ENCODE results near the gene ELAVL4.

The ELAVL4 gene

DNA sequence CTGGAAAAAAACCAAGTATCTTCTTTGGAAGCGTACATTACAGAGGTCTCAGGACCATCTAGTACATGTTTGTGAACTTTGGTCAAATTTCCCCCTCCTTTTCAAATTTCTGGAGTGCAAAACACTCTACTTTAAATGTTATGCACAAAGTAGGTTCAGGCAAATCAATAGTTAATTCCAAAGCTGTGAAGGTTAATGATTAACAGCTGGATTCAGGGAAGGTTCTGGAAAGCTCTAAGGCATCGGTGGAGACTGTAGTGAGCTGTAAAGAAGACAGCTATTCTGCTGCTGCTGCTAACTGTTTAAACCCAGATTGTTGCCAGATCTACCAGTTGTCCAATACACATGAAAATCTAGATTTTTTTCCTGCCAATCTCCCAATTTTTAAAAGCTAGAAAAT, 70.9 kb downstream of the ELAVL4 start:
- DNase-seq (no peak), ATAC-seq (replicated peaks) (no peak)
- Mint-ChIP-seq H3K36me3 (no peaks in the 10 kb centered on the region), H3K4me3 (no peak overlapping the region), H3K9me3 (no peaks in the 10 kb centered on the region), H3K27ac (no peak overlapping the region), H3K27me3 (peaks cover 6 to 7% of the 10 kb centered on the region in 2 donors), H3K4me1 (peaks cover 2 to 6% of the 10 kb centered on the region in 2 donors)

- H3K36me3 Mint-ChIP-seq: no peaks in the 10 kb centered on the region
- H3K4me1 Mint-ChIP-seq: peaks cover 2 to 6% of the 10 kb centered on the region in 2 donors
- DNase-seq (no peak), ATAC-seq (replicated peaks) (no peak)
- H3K27ac Mint-ChIP-seq: no peak overlapping the region
- no peak overlapping the region for H3K4me3 Mint-ChIP-seq
- no peaks in the 10 kb centered on the region for H3K9me3 Mint-ChIP-seq
- peaks cover 6 to 7% of the 10 kb centered on the region in 2 donors for H3K27me3 Mint-ChIP-seq
Measured at GRCh38 chr1:50180367-50180766, 71.6 kb downstream of the ELAVL4 start.

DNA sequence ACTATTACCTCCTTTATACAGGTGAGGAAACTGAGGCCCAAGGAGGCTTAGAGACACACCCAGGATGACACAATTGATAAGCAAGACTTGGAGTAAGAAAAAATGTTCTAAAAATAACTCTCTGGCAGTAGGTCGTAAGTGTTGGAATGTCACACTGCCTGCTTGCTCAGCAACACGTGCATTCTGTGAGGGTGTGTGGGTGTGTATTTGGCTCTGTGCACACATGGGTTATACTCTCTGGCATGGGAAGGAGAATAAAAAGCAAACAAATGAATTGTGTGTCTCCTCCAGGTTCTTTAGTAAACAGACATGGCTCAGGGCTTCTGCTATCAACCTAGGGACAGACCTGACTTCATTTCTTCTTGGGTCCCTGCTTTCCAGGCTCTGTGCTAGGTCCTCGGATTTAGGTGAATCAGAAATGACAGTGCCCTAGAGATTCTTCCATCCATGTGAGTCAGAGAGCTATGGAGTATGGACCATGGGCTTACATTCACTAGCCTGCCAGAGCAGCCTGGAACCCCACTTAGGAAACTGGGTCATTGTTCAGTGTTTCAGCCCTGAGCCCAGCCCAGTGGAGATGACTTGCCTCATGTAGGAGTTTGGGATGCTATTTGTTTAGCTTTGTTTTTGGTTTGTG, 72.4 kb downstream of the ELAVL4 start:
- no peak for ATAC-seq (replicated peaks)
- DNase-seq: no peak
- H3K4me1 Mint-ChIP-seq: peaks cover 2 to 6% of the 10 kb centered on the region in 2 donors
- peaks cover 6 to 7% of the 10 kb centered on the region in 2 donors for H3K27me3 Mint-ChIP-seq
- no peak overlapping the region for H3K4me3 Mint-ChIP-seq
- no peaks in the 10 kb centered on the region for H3K36me3 Mint-ChIP-seq
- H3K27ac Mint-ChIP-seq: no peak overlapping the region
- no peaks in the 10 kb centered on the region for H3K9me3 Mint-ChIP-seq

DNA sequence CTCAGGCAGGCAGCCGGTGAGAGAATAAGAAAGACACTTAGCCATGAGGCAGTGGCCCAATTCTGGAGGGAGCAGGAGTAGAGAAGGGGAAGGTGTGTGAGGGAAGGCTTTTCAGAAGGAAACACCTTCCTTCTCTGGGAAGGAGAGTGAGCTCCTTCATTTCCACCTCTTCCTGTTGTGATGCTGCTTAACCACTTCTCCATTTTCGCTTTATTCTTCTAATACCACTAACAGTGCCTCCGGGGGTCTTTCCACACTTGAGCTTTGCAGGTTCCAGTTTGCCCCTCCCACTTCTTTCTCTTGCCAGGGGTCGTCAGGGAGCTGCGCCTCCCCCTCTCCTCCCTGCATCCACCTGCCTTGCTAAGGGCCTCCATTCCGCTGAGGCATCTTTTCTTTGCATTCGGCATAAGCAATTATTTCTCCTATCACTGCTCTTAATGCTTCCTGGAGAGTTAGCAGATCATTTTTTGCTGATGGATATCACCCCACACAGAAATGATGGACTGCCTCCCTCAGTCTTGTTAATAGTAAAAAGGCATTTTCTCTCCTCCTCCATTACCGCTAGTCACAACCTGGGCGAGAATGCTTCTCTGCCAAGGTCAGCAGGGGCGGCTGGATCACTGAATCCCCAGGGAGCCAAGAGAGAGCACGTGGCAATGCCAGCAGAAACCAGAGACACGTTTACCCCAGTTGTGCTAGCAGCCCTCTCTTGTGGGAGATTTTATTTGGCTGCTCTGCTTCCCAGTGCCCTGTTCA, 74.8 kb downstream of the ELAVL4 start:
- Mint-ChIP-seq H3K27ac (no peak overlapping the region), H3K9me3 (no peaks in the 10 kb centered on the region), H3K27me3 (peaks cover 0 to 6% of the 10 kb centered on the region in 2 donors), H3K4me3 (no peak overlapping the region), H3K4me1 (peaks cover 2 to 6% of the 10 kb centered on the region in 2 donors), H3K36me3 (no peaks in the 10 kb centered on the region)
- ATAC-seq (replicated peaks): no peak
- DNase-seq: no peak

GRCh38 chr1:50189369-50189768, 80.6 kb downstream of the ELAVL4 start:
- ATAC-seq (replicated peaks): no peak
- H3K27me3 Mint-ChIP-seq: no peaks in the 10 kb centered on the region

DNA sequence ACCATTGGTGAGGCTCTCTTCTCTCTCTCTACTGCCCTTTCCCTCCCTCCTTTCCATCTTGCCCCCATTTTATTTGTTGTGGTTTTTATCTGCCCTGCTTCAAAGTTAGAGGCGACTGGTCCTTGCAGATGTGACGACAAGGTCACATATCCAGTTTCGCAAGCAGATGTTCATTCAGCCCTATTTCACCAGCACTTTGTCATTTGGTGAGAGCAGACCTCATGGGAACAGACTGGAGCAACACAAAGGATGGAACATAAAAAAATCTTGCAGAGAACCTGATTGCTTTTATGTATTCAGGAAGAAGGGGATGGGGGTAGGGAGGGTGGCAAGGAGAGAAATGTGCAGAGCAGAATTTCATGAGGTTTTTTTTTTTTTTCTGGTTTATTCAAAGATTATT, 84.3 kb downstream of the ELAVL4 start:
- Mint-ChIP-seq H3K4me3 (no peak overlapping the region), H3K27ac (no peak overlapping the region), H3K4me1 (no peaks in the 10 kb centered on the region), H3K27me3 (no peaks in the 10 kb centered on the region), H3K36me3 (no peaks in the 10 kb centered on the region), H3K9me3 (no peaks in the 10 kb centered on the region)
- no peak for ATAC-seq (replicated peaks)
- no peak for DNase-seq

More at GRCh38 chr1:50189369-50189768, 80.6 kb downstream of the ELAVL4 start:
- H3K4me1 Mint-ChIP-seq: no peaks in the 10 kb centered on the region
- no peak for DNase-seq
- no peaks in the 10 kb centered on the region for H3K36me3 Mint-ChIP-seq
- H3K27ac Mint-ChIP-seq: no peak overlapping the region
- no peak overlapping the region for H3K4me3 Mint-ChIP-seq
- H3K9me3 Mint-ChIP-seq: no peaks in the 10 kb centered on the region

DNA sequence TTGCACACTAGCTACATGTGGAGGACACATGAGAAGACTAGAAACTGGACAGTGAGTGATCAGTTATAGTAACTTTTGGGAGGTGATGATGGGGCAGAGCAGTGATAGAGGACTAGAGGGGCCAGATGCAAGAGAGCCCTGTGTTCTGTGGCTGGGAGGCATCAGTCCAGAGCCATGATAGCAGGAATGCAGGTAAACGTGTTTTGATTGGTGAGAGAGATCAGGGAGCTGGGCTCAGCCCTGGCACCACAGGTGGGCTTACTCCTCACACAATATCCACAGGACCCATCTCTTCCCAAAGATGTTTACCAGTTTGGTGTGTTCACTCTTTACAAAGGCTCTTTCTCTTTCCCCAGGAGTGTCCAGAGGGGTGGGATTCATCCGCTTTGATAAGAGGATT, 86.5 kb downstream of the ELAVL4 start:
- Mint-ChIP-seq H3K27me3 (no peaks in the 10 kb centered on the region), H3K36me3 (no peaks in the 10 kb centered on the region), H3K4me1 (no peaks in the 10 kb centered on the region), H3K4me3 (no peak overlapping the region), H3K27ac (no peak overlapping the region), H3K9me3 (no peaks in the 10 kb centered on the region)
- DNase-seq (no peak), ATAC-seq (replicated peaks) (no peak)

DNA sequence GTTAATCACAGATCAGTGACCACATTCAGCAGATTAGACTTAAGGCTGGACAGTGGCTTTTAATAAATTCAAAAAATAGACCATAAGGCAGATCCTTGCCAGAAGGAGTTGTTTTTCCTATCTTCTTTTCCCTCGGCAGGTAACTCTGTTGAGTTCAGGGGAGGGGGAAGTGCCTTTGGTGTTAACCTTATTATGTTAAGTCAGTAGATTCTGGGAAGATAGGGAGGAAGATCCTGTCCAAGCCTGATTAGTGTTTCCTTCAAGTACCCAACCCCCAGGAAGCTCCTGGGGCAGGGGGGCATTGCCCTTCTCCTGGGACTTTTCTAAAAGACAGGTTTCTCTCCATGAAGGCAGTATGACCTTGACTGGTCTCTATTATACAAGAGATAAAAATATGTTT, 87.4 kb downstream of the ELAVL4 start:
- Mint-ChIP-seq H3K4me1 (no peaks in the 10 kb centered on the region), H3K4me3 (no peak overlapping the region), H3K9me3 (no peaks in the 10 kb centered on the region), H3K27ac (no peak overlapping the region), H3K36me3 (no peaks in the 10 kb centered on the region), H3K27me3 (no peaks in the 10 kb centered on the region)
- no peak for ATAC-seq (replicated peaks)
- no peak for DNase-seq

- no peaks in the 10 kb centered on the region for H3K36me3 Mint-ChIP-seq
- ATAC-seq (replicated peaks): no peak
- no peaks in the 10 kb centered on the region for H3K9me3 Mint-ChIP-seq
Measured at GRCh38 chr1:50197216-50197615, 88.5 kb downstream of the ELAVL4 start.

GRCh38 chr1:50208315-50208714, 99.6 kb downstream of the ELAVL4 start:
- no peak overlapping the region for H3K4me3 Mint-ChIP-seq
- no peak for DNase-seq
- no peaks in the 10 kb centered on the region for H3K9me3 Mint-ChIP-seq
- ATAC-seq (replicated peaks): no peak
- no peaks in the 10 kb centered on the region for H3K4me1 Mint-ChIP-seq
- no peak overlapping the region for H3K27ac Mint-ChIP-seq
- no peaks in the 10 kb centered on the region for H3K27me3 Mint-ChIP-seq
- H3K36me3 Mint-ChIP-seq: no peaks in the 10 kb centered on the region

More at GRCh38 chr1:50197216-50197615, 88.5 kb downstream of the ELAVL4 start:
- H3K27ac Mint-ChIP-seq: no peak overlapping the region
- no peak overlapping the region for H3K4me3 Mint-ChIP-seq
- no peaks in the 10 kb centered on the region for H3K27me3 Mint-ChIP-seq
- H3K4me1 Mint-ChIP-seq: no peaks in the 10 kb centered on the region
- DNase-seq: no peak

- DNase-seq: no peak
- Mint-ChIP-seq H3K27ac (no peak overlapping the region), H3K36me3 (no peaks in the 10 kb centered on the region)
Measured at GRCh38 chr1:50208756-50209155, 100.0 kb downstream of the ELAVL4 start.

DNA sequence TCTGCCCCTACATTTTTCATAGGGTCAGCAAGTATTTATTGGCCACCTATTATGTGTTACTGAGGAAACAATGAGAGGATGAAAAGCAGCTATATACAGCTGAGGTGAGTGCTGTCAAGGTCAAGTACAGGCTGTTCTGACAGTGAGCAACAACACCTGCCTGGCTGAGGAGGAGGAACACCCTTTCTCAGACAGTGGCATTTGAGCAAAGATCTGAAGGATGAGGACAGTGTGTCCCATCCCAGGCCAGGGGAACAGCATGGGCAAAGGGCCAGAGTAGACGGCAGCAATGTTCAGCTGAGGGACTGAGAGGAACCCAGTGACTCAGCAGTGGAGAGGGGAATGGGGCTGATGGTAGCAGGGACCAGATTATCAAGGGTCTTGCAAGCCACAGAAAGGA, 101.0 kb downstream of the ELAVL4 start:
- no peaks in the 10 kb centered on the region for H3K4me1 Mint-ChIP-seq
- H3K9me3 Mint-ChIP-seq: no peaks in the 10 kb centered on the region
- H3K36me3 Mint-ChIP-seq: no peaks in the 10 kb centered on the region
- no peak overlapping the region for H3K27ac Mint-ChIP-seq
- no peak for ATAC-seq (replicated peaks)
- DNase-seq: no peak
- no peak overlapping the region for H3K4me3 Mint-ChIP-seq
- H3K27me3 Mint-ChIP-seq: no peaks in the 10 kb centered on the region

More at GRCh38 chr1:50208756-50209155, 100.0 kb downstream of the ELAVL4 start:
- ATAC-seq (replicated peaks): no peak
- no peaks in the 10 kb centered on the region for H3K9me3 Mint-ChIP-seq
- no peak overlapping the region for H3K4me3 Mint-ChIP-seq
- no peaks in the 10 kb centered on the region for H3K4me1 Mint-ChIP-seq
- no peaks in the 10 kb centered on the region for H3K27me3 Mint-ChIP-seq

- DNase-seq (no peak), ATAC-seq (replicated peaks) (no peak)
- no peak overlapping the region for H3K4me3 Mint-ChIP-seq
- H3K27me3 Mint-ChIP-seq: no peaks in the 10 kb centered on the region
- no peaks in the 10 kb centered on the region for H3K36me3 Mint-ChIP-seq
- no peaks in the 10 kb centered on the region for H3K4me1 Mint-ChIP-seq
- H3K9me3 Mint-ChIP-seq: no peaks in the 10 kb centered on the region
- no peak overlapping the region for H3K27ac Mint-ChIP-seq
Measured at GRCh38 chr1:50213505-50213904, 104.8 kb downstream of the ELAVL4 start.

- H3K36me3 Mint-ChIP-seq: no peaks in the 10 kb centered on the region
- no peaks in the 10 kb centered on the region for H3K9me3 Mint-ChIP-seq
- H3K4me1 Mint-ChIP-seq: no peaks in the 10 kb centered on the region
- no peak for ATAC-seq (replicated peaks)
- H3K4me3 Mint-ChIP-seq: no peak overlapping the region
- no peaks in the 10 kb centered on the region for H3K27me3 Mint-ChIP-seq
- no peak overlapping the region for H3K27ac Mint-ChIP-seq
- DNase-seq: no peak
Measured at GRCh38 chr1:50214717-50215116, 106.0 kb downstream of the ELAVL4 start.
